HG02885 (cell line): ENCODE data around the gene SNTA1.
A peak's percentile ranks its signal among the peaks of the same experiment; 100 is the strongest.
"Not testable (repeated sequence)": the region's sequence is repeated elsewhere in the genome, so short reads cannot be mapped to it uniquely, and the experiment has no call there.

Experiments used
- ATAC-seq: cut with Tn5 transposase; IDR thresholded peaks from one replicate; pipeline ENCODE4 v1.9.1; 2021; ENCODE audit warnings: mild to moderate bottlenecking; ENCODE audit not compliant: unreplicated experiment, poor library complexity

Gene SNTA1

GRCh38 chr20:33443512-33444239, at the start of gene SNTA1:
Gene SNTA1, minus strand, starts transcription at chr20:33443763. Its CDS starts 143 bp downstream, at chr20:33443620.
- peak; percentile 72 for ATAC-seq

- ATAC-seq: no peak
Measured at GRCh38 chr20:33490934-33491656, 47.5 kb upstream of the SNTA1 start.

- ATAC-seq: peak; percentile 58
Measured at GRCh38 chr20:33490023-33490933, 46.7 kb upstream of the SNTA1 start, which contains the start of gene CBFA2T2. Gene CBFA2T2, plus strand, starts transcription at chr20:33490096. Its CDS starts 172 bp downstream, at chr20:33490268.

- ATAC-seq: peak; percentile 94
Measured at GRCh38 chr20:33489495-33490022, 46.0 kb upstream of the SNTA1 start.

GRCh38 chr20:33488661-33489494, 45.3 kb upstream of the SNTA1 start:
- ATAC-seq: not testable (repeated sequence)

GRCh38 chr20:33488201-33488600, 44.6 kb upstream of the SNTA1 start:
- no peak for ATAC-seq

- ATAC-seq: not testable (repeated sequence)
Measured at GRCh38 chr20:33483186-33483585, 39.6 kb upstream of the SNTA1 start.

GRCh38 chr20:33482581-33482980, 39.0 kb upstream of the SNTA1 start:
- ATAC-seq: no peak

- ATAC-seq: no peak
Measured at GRCh38 chr20:33481431-33481941, 37.9 kb upstream of the SNTA1 start.

GRCh38 chr20:33480048-33480447, 36.5 kb upstream of the SNTA1 start:
- ATAC-seq: no peak

GRCh38 chr20:33477386-33478234, 34.0 kb upstream of the SNTA1 start:
- no peak for ATAC-seq

- no peak for ATAC-seq
Measured at GRCh38 chr20:33475381-33476152, 32.0 kb upstream of the SNTA1 start.

- ATAC-seq: no peak
Measured at GRCh38 chr20:33474963-33475362, 31.4 kb upstream of the SNTA1 start.

- no peak for ATAC-seq
Measured at GRCh38 chr20:33474097-33474873, 30.7 kb upstream of the SNTA1 start.

GRCh38 chr20:33472868-33473435, 29.4 kb upstream of the SNTA1 start:
- no peak for ATAC-seq

GRCh38 chr20:33470866-33471265, 27.3 kb upstream of the SNTA1 start:
- ATAC-seq: no peak

GRCh38 chr20:33470457-33470856, 26.9 kb upstream of the SNTA1 start:
- no peak for ATAC-seq
